OCI-LY7 (cell line): Measurements from ENCODE around the gene TAS2R8. TPM values are rescaled to one million over a fixed set of nuclear protein-coding genes. Genes with fewer than 3 reads are reported as not detected.

Experiments
- BruUV-seq: library from RNA; stranded (reverse); fragments of 400-500 nt; replicated peaks from 2 replicates; lab custom pipeline; 2021; lab: Mats Ljungman, UMichigan
- CTCF ChIA-PET: fragments of 300-600 bp; sonication (Branson Sonifier 250); formaldehyde crosslinking; loops from one replicate; lab custom pipeline; 2022; ENCODE audit warnings: antibody characterized with exemption; ENCODE audit not compliant: unreplicated experiment; lab: Charles Lee
- POLR2A ChIA-PET: fragments of 300-600 bp; sonication (Branson Sonifier 250); formaldehyde crosslinking; loops from one replicate; lab custom pipeline; 2022; ENCODE audit warnings: antibody characterized with exemption; lab: Charles Lee
- DNase-seq: peaks from one replicate; pipeline ENCODE4 v3.0.0-alpha.2; 2015; ENCODE audit warnings: low spot score
- H2AFZ ChIP-seq: fragments of 200-600 bp; sonication (generic), shearing (Covaris generic); 2 replicates; pipeline ENCODE4 v1.6.1; 2014; ENCODE audit warnings: mild to moderate bottlenecking, antibody characterized with exemption, low read length, moderate library complexity
- H3K27ac ChIP-seq: fragments of 200-600 bp; sonication (generic); 2 replicates; pipeline ENCODE4 v1.5.1; 2014; ENCODE audit warnings: mixed run types, low read depth, mild to moderate bottlenecking, moderate library complexity, low read length, inconsistent platforms; ENCODE audit not compliant: poor library complexity, severe bottlenecking
- H3K36me3 ChIP-seq: fragments of 200-600 bp; sonication (generic); 2 replicates; pipeline ENCODE4 v1.6.1; 2014; ENCODE audit warnings: mild to moderate bottlenecking, antibody characterized with exemption, low read length, moderate library complexity, mixed read lengths; ENCODE audit not compliant: insufficient read depth
- H3K4me1 ChIP-seq: fragments of 200-600 bp; sonication (generic); 2 replicates; pipeline ENCODE4 v1.5.1; 2014; ENCODE audit warnings: mild to moderate bottlenecking, low read length; ENCODE audit not compliant: insufficient read depth, poor library complexity, severe bottlenecking
- H3K4me2 ChIP-seq: fragments of 200-600 bp; sonication (generic); 2 replicates; pipeline ENCODE4 v1.6.1; 2014; ENCODE audit warnings: mild to moderate bottlenecking, low read length
- H3K4me3 ChIP-seq: fragments of 200-600 bp; sonication (generic); 2 replicates; pipeline ENCODE4 v1.5.1; 2014; ENCODE audit warnings: mild to moderate bottlenecking, low read depth, low read length; ENCODE audit not compliant: poor library complexity, severe bottlenecking
- H3K79me2 ChIP-seq: fragments of 200-600 bp; sonication (generic); 2 replicates; pipeline ENCODE4 v1.6.1; 2016; ENCODE audit warnings: low read depth, mild to moderate bottlenecking, low read length, moderate library complexity, mixed read lengths; ENCODE audit not compliant: insufficient read depth
- H3K9me2 ChIP-seq: fragments of 200-600 bp; sonication (generic); 2 replicates; pipeline ENCODE4 v1.6.1; 2016; ENCODE audit warnings: mild to moderate bottlenecking, low read length, mixed read lengths; ENCODE audit not compliant: insufficient read depth
- H3K9me3 ChIP-seq: fragments of 200-600 bp; sonication (generic); 2 replicates; pipeline ENCODE4 v1.6.1; 2014; ENCODE audit warnings: mild to moderate bottlenecking, mixed run types, low read length, mixed read lengths
- H4K20me1 ChIP-seq: fragments of 200-600 bp; sonication (generic); 2 replicates; pipeline ENCODE4 v1.6.1; 2014; ENCODE audit warnings: mild to moderate bottlenecking, antibody characterized with exemption, low read length, moderate library complexity, mixed read lengths; ENCODE audit not compliant: insufficient read depth
- EZH2phosphoT487 ChIP-seq: fragments of 200-600 bp; sonication (generic); IDR thresholded peaks from 2 replicates; pipeline ENCODE4 v1.6.1; 2018; ENCODE audit warnings: low read depth, borderline replicate concordance, mild to moderate bottlenecking, mixed run types, antibody characterized with exemption, low read length, moderate library complexity, mixed read lengths
- intact Hi-C: fragments of 100-400 bp; cut with micrococcal nuclease; formaldehyde crosslinking; loops from one replicate; pipeline ENCODE4 v1.10.0; 2022; ENCODE audit not compliant: unreplicated experiment
- total RNA-seq, 2 experiments: library from RNA; depleted of rRNA in 1 of 2; stranded (reverse); fragments of >200 nt in 1 of 2; shearing (Covaris generic) in 1 of 2; gene quantifications; 2 replicates each; pipeline ENCODE4 v1.2.3, GENCODE V29; 2014 to 2022
- TF ChIP-seq, protein P1 (sequence below): fragments of 200-600 bp; sonication (generic); conservative IDR thresholded peaks from 2 replicates; pipeline ENCODE4 v1.5.1; 2014; ENCODE audit warnings: mild to moderate bottlenecking, antibody characterized with exemption, low read length, moderate library complexity, mixed read lengths

The TAS2R8 gene
- total RNA-seq, 2 experiments from 2014 or later: not detected

DNA sequence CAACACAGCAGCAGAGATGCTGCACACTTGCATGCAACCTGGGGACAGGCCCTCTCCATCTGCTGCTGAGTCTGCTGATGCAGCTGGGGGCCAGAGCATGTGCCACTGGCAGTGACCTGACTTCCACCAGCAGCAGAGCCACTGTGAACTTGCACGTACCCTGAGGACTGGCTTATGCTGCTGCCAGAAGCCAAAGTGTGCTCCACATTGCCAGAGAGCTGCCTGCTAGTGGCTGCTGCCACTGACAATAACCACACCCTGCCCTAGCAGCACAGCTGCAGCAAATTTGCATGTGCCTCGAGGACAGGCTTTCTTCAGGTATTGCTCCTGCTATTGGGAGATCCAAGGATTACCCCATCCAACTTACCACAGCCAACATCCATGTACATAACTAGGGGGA, 46.7 kb upstream of the TAS2R8 start:
- no peaks in the 10 kb centered on the region for H3K79me2 ChIP-seq
- POLR2A ChIA-PET: no interaction called here
- no peaks in the 10 kb centered on the region for H3K4me1 ChIP-seq
- no peaks in the 10 kb centered on the region for H3K9me2 ChIP-seq
- DNase-seq: no peak
- intact Hi-C loops: no loop called here
- no peak overlapping the region for H3K4me2 ChIP-seq
- CTCF ChIA-PET: no interaction called here
- H3K9me3 ChIP-seq: no peaks in the 10 kb centered on the region
- no peak for TF ChIP-seq EZH2phosphoT487
- TF ChIP-seq, protein P1, sequence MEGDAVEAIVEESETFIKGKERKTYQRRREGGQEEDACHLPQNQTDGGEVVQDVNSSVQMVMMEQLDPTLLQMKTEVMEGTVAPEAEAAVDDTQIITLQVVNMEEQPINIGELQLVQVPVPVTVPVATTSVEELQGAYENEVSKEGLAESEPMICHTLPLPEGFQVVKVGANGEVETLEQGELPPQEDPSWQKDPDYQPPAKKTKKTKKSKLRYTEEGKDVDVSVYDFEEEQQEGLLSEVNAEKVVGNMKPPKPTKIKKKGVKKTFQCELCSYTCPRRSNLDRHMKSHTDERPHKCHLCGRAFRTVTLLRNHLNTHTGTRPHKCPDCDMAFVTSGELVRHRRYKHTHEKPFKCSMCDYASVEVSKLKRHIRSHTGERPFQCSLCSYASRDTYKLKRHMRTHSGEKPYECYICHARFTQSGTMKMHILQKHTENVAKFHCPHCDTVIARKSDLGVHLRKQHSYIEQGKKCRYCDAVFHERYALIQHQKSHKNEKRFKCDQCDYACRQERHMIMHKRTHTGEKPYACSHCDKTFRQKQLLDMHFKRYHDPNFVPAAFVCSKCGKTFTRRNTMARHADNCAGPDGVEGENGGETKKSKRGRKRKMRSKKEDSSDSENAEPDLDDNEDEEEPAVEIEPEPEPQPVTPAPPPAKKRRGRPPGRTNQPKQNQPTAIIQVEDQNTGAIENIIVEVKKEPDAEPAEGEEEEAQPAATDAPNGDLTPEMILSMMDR: no peak
- no TSS peak for BruUV-seq
- no peaks in the 10 kb centered on the region for H3K36me3 ChIP-seq
- no peaks in the 10 kb centered on the region for H4K20me1 ChIP-seq
- no peak overlapping the region for H3K4me3 ChIP-seq
- H2AFZ ChIP-seq: no peak overlapping the region
- no peak overlapping the region for H3K27ac ChIP-seq

DNA sequence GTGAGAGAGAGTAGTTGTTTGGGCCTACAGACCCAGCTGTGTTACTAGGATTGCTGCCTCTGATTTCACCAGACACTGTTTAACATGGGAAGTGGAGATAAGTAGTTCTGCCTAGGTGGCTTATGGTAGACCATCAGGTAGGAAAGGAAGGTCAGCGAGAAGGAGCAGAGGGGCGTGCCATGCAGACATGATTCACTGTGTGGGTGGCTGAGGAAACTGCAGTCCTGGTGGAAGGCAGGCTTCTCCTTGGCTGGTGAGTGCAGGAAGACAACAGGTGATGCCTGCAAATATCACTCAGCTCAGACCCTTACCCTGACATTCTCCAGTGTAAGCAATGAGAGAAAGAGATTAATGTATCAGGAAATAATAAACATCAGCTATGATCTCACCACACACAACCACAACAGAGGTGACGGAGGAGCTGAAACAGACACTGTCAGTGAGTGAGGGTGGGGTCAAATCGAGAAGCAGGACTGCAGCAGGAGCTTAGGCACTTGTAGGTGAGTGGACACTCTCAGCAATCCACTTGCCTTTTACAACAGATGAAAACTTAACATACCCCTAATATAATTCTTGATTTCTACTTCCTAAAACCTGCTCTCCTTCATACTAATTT, 44.3 kb upstream of the TAS2R8 start:
- no peaks in the 10 kb centered on the region for H3K4me1 ChIP-seq
- H3K27ac ChIP-seq: no peak overlapping the region
- ChIA-PET POLR2A (no interaction called here), CTCF (no interaction called here)
- no peak for DNase-seq
- H3K9me2 ChIP-seq: no peaks in the 10 kb centered on the region
- no peaks in the 10 kb centered on the region for H3K36me3 ChIP-seq
- no TSS peak for BruUV-seq
- intact Hi-C loops: no loop called here
- no peak overlapping the region for H3K4me3 ChIP-seq
- H3K4me2 ChIP-seq: no peak overlapping the region
- H4K20me1 ChIP-seq: no peaks in the 10 kb centered on the region
- H2AFZ ChIP-seq: no peak overlapping the region
- H3K79me2 ChIP-seq: no peaks in the 10 kb centered on the region
- H3K9me3 ChIP-seq: no peaks in the 10 kb centered on the region
- TF ChIP-seq EZH2phosphoT487: no peak
- TF ChIP-seq, protein P1: no peak

DNA sequence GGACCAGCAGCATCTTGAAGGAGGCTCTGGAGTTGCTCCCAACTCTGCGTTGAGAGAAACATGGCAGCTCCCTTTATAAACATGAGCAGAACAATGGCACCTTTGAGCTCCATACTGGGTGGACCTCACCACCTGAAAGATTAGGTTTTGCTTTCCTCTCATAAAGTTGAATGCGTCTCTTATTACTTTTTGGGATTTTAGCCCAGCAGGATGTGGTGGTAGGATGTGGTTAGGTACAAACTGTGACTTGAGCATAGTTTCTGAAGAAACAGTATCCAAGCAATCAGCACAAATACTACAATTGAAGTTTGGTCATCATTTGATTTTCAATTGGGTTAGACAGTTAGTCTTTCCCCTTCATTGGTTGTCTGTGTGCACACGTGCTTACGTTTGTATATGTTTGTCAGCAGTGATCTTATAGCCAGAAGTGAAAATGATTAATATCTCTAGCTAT, 42.4 kb upstream of the TAS2R8 start, which contains the start of gene PRR4:
Gene PRR4 (minus strand): TSS at position 51 of the 454 bp plus-strand sequence. CDS start 38 bp downstream, at position 13.
- ChIA-PET CTCF (no interaction called here), POLR2A (no interaction called here)
- TF ChIP-seq, protein P1: no peak
- no peak for TF ChIP-seq EZH2phosphoT487

More for the DNA sequence above, 42.4 kb upstream of the TAS2R8 start, which contains the start of gene PRR4:
- no peaks in the 10 kb centered on the region for H4K20me1 ChIP-seq
- no peaks in the 10 kb centered on the region for H3K36me3 ChIP-seq
- intact Hi-C loops: no loop called here
- H3K4me3 ChIP-seq: no peak within 1 kb of the TSS
- no peaks in the 10 kb centered on the region for H3K4me1 ChIP-seq
- H3K79me2 ChIP-seq: no peaks in the 10 kb centered on the region
- no peaks in the 10 kb centered on the region for H3K9me3 ChIP-seq
- no peak within 1 kb of the TSS for H3K27ac ChIP-seq
- DNase-seq: no peak
- no peaks in the 10 kb centered on the region for H3K9me2 ChIP-seq
- no peak within 1 kb of the TSS for H3K4me2 ChIP-seq
- no TSS peak for BruUV-seq
- no peak within 1 kb of the TSS for H2AFZ ChIP-seq
